NCI-H187 treated with DMSO at 0.1 percent for 48 hours (cell line): ENCODE data around the gene CTRB2.
"Not testable (repeated sequence)": the region's sequence is repeated elsewhere in the genome, so short reads cannot be mapped to it uniquely, and the experiment has no call there.

Experiments used
- DNase-seq: peaks from one replicate; lab custom pipeline; 2025; lab: John Stamatoyannopoulos, UW

Gene CTRB2

GRCh38 chr16:75242436-75243078 is 35.6 kb upstream of the CTRB2 start:
- DNase-seq = not testable (repeated sequence)

- DNase-seq = no peak
Observed at GRCh38 chr16:75241955-75242354, 35.0 kb upstream of the CTRB2 start.

- DNase-seq = no peak
Observed at GRCh38 chr16:75241412-75241811, 34.5 kb upstream of the CTRB2 start.

- DNase-seq = not testable (repeated sequence)
Observed at GRCh38 chr16:75240633-75241032, 33.7 kb upstream of the CTRB2 start.

GRCh38 chr16:75239542-75240122 is 32.7 kb upstream of the CTRB2 start:
- no peak for DNase-seq

GRCh38 chr16:75238853-75239541 is 32.0 kb upstream of the CTRB2 start:
- DNase-seq = no peak

- no peak for DNase-seq
Observed at GRCh38 chr16:75238132-75238852, 31.3 kb upstream of the CTRB2 start.

- DNase-seq = no peak
Observed at GRCh38 chr16:75237398-75238131, 30.6 kb upstream of the CTRB2 start.

GRCh38 chr16:75236736-75237397 is 29.9 kb upstream of the CTRB2 start:
- DNase-seq = no peak

GRCh38 chr16:75236232-75236631 is 29.3 kb upstream of the CTRB2 start:
- no peak for DNase-seq

- no peak for DNase-seq
Observed at GRCh38 chr16:75235721-75236193, 28.8 kb upstream of the CTRB2 start.

GRCh38 chr16:75234856-75235696 is 28.1 kb upstream of the CTRB2 start:
- DNase-seq = no peak

- DNase-seq = no peak
Observed at GRCh38 chr16:75233611-75233938, 26.6 kb upstream of the CTRB2 start.

- no peak for DNase-seq
Observed at GRCh38 chr16:75231570-75231969, 24.6 kb upstream of the CTRB2 start.

GRCh38 chr16:75230471-75231110 is 23.6 kb upstream of the CTRB2 start:
- DNase-seq = no peak

- no peak for DNase-seq
Observed at GRCh38 chr16:75229172-75230031, 22.4 kb upstream of the CTRB2 start.

- no peak for DNase-seq
Observed at GRCh38 chr16:75228143-75228976, 21.4 kb upstream of the CTRB2 start.
